EL (cell line): Measurements from ENCODE around the gene MRPL53.
A peak's percentile ranks its signal among the peaks of the same experiment; 100 is the strongest.

Experiments used
- DNase-seq: peaks from one replicate; pipeline ENCODE4 v3.0.0-alpha.2; 2016

MRPL53 gene

GRCh38 chr2:74472086-74472944 is at the start of gene MRPL53:
TSS of gene MRPL53 (minus strand) at chr2:74472680. CDS start at chr2:74472660, 20 bp downstream.
- DNase-seq = peak; percentile 93

- DNase-seq = no peak
Observed at GRCh38 chr2:74516650-74517049, 44.2 kb upstream of the MRPL53 start.

GRCh38 chr2:74515981-74516633 is 43.6 kb upstream of the MRPL53 start:
- DNase-seq = no peak

DNA sequence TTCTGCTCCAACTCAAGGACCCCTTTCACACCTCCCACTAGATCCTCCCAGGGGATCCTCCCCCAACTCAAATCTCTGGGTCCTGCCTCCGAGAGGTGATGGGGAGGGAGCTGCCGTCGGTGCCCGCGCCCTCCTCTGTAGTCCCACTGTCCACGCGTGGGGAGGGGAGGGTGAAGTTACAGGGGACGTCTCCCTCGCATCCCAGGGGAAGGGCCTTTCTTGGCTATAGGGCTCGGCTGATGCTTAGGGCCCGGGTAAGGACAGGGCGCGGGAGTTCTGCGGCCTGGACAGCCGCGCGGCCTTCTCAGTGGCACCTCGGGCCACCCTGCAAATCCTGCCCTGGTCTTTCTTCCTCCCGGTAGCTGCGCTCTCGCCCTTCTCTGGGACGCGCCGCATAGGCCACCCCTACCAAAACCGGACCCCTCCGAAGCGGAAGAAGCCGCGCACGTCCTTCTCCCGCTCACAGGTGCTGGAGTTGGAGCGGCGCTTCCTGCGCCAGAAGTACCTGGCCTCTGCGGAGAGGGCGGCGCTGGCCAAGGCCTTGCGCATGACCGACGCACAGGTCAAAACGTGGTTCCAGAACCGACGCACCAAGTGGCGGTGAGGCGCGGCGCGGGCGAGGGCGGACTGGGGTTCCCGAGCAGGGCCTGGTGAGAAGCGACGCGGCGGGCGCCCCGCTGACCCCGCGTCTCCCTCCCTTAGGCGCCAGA is 42.9 kb upstream of the MRPL53 start:
- DNase-seq = no peak

DNA sequence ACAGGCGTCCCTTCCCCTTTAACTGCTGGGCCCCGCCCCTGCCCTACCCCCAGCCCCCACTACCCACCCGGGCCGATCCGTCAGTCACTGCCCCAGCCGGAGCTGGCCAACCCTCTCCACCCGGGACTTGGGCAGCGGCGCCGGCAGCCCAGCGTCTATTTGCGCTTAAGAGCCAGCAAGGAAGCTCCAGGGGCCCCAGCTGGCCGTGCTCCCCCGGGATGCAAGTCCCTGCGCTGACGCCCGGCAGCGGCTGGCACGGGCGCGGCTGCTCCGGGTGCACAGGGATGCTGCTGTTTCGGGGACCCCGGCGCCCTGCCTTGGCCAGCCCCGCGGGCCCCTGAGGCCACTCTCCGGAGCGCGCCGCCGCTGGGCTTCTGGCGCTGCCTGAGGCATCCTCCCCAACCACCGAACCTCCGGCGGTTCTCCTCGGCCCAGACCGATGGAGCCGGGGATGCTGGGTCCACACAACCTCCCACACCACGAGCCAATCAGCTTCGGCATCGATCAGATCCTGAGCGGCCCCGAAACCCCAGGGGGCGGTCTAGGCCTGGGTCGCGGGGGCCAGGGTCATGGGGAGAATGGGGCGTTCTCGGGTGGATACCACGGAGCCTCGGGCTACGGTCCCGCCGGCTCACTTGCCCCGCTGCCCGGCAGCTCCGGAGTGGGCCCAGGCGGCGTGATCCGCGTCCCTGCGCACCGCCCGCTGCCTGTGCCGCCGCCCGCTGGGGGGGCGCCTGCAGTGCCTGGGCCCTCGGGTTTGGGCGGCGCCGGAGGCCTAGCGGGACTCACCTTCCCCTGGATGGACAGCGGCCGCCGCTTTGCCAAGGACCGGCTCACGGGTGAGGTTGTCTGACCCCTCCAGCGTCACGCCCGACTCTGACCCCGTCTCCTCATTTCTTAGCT is 42.1 kb upstream of the MRPL53 start, which contains the start of gene TLX2:
TSS of gene TLX2 (plus strand) at position 83 of the 903 bp plus-strand sequence. CDS start at position 440, 357 bp downstream.
- DNase-seq = peak; percentile 38

DNA sequence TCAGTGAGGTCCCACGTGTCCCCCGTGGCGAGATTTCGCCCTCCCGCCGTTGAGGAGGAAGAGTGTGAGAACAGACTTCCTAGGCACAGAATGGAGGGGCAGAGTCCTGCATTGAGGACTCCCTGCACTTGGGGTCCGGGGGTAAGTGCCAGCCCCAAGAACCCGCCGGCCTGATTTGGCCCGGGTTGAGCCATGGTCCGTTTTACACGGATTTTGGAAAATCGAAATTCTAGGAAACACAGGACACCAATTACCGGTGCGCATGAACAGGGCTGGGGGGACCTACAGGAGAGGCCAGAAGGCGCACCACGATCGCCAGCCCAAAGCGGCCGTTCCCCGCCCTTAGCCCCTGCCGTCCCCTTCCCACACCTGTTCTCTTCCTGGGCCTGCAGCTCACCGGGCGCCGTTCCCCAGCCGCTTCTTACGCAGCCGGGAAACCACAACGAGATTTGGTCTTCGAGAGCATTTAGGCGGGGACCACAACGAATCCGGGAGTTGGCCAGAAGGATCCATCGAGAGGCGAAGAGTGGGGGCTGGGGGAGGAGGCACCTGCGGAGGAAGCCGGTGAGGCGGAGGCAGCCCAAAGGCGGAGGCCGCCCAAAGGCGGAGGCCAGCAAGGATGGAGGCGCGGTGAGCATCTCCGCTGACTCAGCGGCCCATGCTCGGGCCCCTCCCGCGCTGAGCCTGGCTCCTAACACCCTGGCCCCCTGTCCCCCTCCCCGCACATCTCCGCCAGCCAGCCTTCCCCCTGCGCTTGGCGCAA is 41.3 kb upstream of the MRPL53 start:
- DNase-seq = no peak

GRCh38 chr2:74512744-74513604 is 40.5 kb upstream of the MRPL53 start:
- DNase-seq = no peak

- peak; percentile 24 for DNase-seq
Observed at GRCh38 chr2:74511104-74511989, 38.9 kb upstream of the MRPL53 start.

DNA sequence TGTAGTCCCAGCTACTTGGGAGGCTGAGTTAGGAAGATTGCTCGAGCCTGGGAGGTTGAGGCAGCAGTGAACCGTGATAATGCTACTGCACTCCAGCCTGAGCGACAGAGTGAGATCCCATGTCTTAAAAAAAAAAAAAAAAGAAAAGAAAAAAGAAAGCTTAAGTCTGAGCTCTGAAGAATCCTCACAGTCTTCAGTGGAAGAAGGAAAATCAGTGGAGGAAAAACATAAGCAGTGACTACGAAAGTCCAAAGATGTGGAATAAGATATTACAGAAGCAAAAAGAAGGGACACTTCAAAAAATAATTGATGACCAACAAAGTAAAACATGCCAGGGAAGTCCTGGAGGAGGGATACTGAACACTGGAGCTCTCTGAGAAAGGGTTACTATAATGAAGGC is 37.8 kb upstream of the MRPL53 start:
- no peak for DNase-seq

- DNase-seq = peak; percentile 68
Observed at GRCh38 chr2:74507926-74508520, 35.5 kb upstream of the MRPL53 start.

- peak; percentile 97 for DNase-seq
Observed at GRCh38 chr2:74507145-74507925, 34.9 kb upstream of the MRPL53 start, which contains the start of gene PCGF1. TSS of gene PCGF1 (minus strand) at chr2:74507695. CDS start at chr2:74507668, 27 bp downstream.

DNA sequence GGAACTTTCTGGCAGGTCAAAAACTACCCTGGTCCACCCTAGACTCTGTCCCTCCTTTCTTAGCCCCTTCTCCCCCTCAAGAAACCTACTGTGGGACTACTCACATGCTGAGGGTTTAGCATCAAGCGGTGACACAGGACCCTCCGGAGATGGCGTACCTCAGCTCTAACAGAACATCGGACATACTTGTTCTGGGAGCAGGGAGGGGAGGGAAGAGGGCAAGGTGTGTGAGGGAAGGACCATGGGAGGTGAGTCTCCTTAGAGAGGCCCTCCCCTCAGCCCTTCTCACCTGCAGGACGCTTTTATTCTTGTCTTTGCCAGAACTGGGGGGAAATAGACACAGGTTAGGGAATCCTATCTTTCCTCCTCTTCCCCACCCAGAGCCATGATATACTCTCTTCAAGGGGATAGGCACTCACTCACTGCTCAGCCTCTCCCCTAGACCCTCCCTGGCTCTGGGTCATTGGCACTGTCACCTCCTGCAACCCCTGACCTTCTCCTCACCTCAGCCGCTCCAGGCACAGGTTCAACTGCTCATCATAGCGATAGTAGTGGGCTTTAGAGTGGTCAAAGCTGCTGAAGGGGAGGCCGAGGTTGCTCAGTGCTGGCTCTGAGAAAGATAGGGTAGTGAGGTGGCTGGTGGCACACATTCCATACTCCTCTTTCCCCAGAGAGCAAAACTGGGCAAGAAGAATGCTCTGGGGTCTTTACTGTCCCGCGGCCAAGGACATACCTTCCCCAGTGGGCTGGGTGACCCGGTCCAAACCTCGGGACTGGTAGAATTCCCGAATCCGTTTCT is 33.2 kb upstream of the MRPL53 start:
- no peak for DNase-seq

DNA sequence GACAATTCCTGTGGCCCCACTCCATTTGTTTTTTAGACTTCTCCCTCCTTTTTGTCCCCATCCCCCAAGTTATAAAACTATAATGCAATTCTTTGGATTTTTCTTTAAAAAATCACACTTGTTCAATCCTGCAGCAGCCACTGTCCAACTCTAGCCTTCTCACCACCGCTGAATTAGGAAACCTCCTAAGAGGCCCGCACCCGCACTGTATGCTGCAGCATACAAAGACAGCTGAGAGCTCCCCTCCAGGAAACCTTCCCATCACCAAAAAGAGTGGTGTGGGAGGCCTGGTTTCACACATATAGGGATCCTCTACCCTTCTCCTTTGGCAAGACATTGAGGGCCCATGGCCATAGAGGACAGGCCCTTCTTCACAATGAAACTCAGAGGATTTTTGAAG is 32.1 kb upstream of the MRPL53 start:
- DNase-seq = no peak

- DNase-seq = no peak
Observed at GRCh38 chr2:74503506-74504475, 31.3 kb upstream of the MRPL53 start.

DNA sequence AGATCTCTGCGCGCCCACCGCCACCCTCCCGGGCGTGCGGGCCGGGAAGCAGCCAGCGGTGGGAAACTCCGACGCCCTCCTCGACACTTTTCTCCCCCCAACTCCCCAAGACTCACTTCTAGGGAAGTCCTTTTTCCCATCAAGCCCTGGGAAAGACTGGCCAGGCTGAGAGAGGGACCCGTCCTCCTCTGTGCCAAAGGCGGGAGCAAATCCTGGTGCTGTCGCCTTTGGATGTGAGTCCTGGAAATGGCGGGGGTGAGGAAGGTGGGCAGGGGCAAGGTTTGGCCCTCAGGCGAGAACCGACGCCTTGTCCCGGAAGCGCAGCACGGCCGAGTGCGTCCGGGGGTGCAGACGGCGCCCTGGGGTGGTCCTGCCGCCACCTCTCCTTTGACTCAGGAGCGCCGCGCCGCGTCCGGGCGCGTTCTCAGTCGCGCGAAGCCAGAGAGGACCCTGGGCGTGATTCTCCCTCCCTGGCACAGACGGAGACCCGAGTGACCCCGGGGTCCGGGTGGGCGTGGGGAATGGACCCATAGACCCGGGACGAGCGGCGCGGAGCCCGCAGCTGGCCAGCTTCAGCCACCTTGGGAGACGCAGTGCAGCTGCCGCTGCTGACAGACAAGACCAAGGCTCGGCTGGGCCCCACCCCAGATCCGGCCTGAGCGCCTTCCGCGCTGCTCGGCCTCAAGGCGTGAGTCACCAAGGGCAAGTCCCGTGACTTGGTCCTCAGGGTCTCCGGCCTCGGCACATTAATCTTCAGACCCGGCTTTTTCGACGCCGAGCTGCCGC is 30.4 kb upstream of the MRPL53 start:
- DNase-seq = peak; percentile 85
